Measurements from ENCODE around the gene SLC9A9.
A peak's percentile ranks its signal among the peaks of the same experiment; 100 is the strongest.

SLC9A9 gene

GRCh38 chr3:143686638-143687197 lies 161.6 kb downstream of the SLC9A9 start:
- no peak for DNase-seq (ENCODE audit: low spot score)

GRCh38 chr3:143685491-143685890 lies 162.8 kb downstream of the SLC9A9 start:
- DNase-seq (ENCODE audit: low spot score) = no peak

- no peak for DNase-seq (ENCODE audit: low spot score)
Measured at GRCh38 chr3:143677430-143677829, 170.8 kb downstream of the SLC9A9 start.

- no peak for DNase-seq (ENCODE audit: low spot score)
Measured at GRCh38 chr3:143676747-143677146, 171.5 kb downstream of the SLC9A9 start.

GRCh38 chr3:143676021-143676420 lies 172.2 kb downstream of the SLC9A9 start:
- DNase-seq (ENCODE audit: low spot score) = no peak

- peak; percentile 79 for DNase-seq (ENCODE audit: low spot score)
Measured at GRCh38 chr3:143674100-143674968, 173.9 kb downstream of the SLC9A9 start.

GRCh38 chr3:143672396-143673165 lies 175.7 kb downstream of the SLC9A9 start:
- DNase-seq (ENCODE audit: low spot score) = no peak

- DNase-seq (ENCODE audit: low spot score) = no peak
Measured at GRCh38 chr3:143671626-143672025, 176.6 kb downstream of the SLC9A9 start.

GRCh38 chr3:143668924-143669790 lies 179.1 kb downstream of the SLC9A9 start:
- no peak for DNase-seq (ENCODE audit: low spot score)

GRCh38 chr3:143668385-143668784 lies 179.9 kb downstream of the SLC9A9 start:
- no peak for DNase-seq (ENCODE audit: low spot score)

GRCh38 chr3:143661677-143662076 lies 186.6 kb downstream of the SLC9A9 start:
- no peak for DNase-seq (ENCODE audit: low spot score)

GRCh38 chr3:143658861-143659260 lies 189.4 kb downstream of the SLC9A9 start:
- DNase-seq (ENCODE audit: low spot score) = peak; percentile 51

GRCh38 chr3:143658116-143658515 lies 190.2 kb downstream of the SLC9A9 start:
- DNase-seq (ENCODE audit: low spot score) = no peak

GRCh38 chr3:143657391-143657790 lies 190.9 kb downstream of the SLC9A9 start:
- DNase-seq (ENCODE audit: low spot score) = peak; percentile 22

GRCh38 chr3:143654906-143655305 lies 193.4 kb downstream of the SLC9A9 start:
- DNase-seq (ENCODE audit: low spot score) = peak; percentile 13

GRCh38 chr3:143653935-143654334 lies 194.3 kb downstream of the SLC9A9 start:
- DNase-seq (ENCODE audit: low spot score) = no peak

GRCh38 chr3:143653493-143653892 lies 194.8 kb downstream of the SLC9A9 start:
- no peak for DNase-seq (ENCODE audit: low spot score)

- DNase-seq (ENCODE audit: low spot score) = no peak
Measured at GRCh38 chr3:143652118-143652517, 196.2 kb downstream of the SLC9A9 start.

- no peak for DNase-seq (ENCODE audit: low spot score)
Measured at GRCh38 chr3:143650827-143651226, 197.4 kb downstream of the SLC9A9 start.

GRCh38 chr3:143650120-143650519 lies 198.1 kb downstream of the SLC9A9 start:
- no peak for DNase-seq (ENCODE audit: low spot score)

- no peak for DNase-seq (ENCODE audit: low spot score)
Measured at GRCh38 chr3:143648708-143649107, 199.6 kb downstream of the SLC9A9 start.

GRCh38 chr3:143648218-143648617 lies 200.1 kb downstream of the SLC9A9 start:
- no peak for DNase-seq (ENCODE audit: low spot score)

Data from GM03348 (cell line).